Activated T-helper 1 cell treated with anti-CD3 and anti-CD28 coated beads, Interleukin-12 subunit alpha, Interleukin-12 subunit beta, Interleukin-2, Interleukin-4 antibody, amounts not matched to agents 30 ng/mL and 10 ng/mL and 1 ng/mL, durations not matched to agents 14 hours and 24 hours and 36 hours (primary cell): Measurements from ENCODE around the gene TECR. TPM values are rescaled to one million over a fixed set of nuclear protein-coding genes. Genes with fewer than 3 reads are reported as not detected.
"Not testable (repeated sequence)": the region's sequence is repeated elsewhere in the genome, so short reads cannot be mapped to it uniquely, and the experiment has no call there.

ENCODE experiments used
- DNase-seq: peaks from one replicate; pipeline ENCODE4 v3.0.0; 2021; ENCODE audit warnings: low spot score
- H3K27ac Mint-ChIP-seq: one replicate; pipeline ENCODE4 v1.8.0; 2021; ENCODE audit warnings: mild to moderate bottlenecking, mixed read lengths
- H3K27me3 Mint-ChIP-seq: one replicate; pipeline ENCODE4 v1.8.0; 2022; ENCODE audit warnings: mild to moderate bottlenecking, moderate library complexity, mixed read lengths; ENCODE audit not compliant: insufficient read depth
- H3K36me3 Mint-ChIP-seq: one replicate; pipeline ENCODE4 v1.8.0; 2021; ENCODE audit warnings: low read depth, mixed read lengths
- H3K4me1 Mint-ChIP-seq: one replicate; pipeline ENCODE4 v1.8.0; 2021; ENCODE audit warnings: low read depth, mixed read lengths
- H3K4me3 Mint-ChIP-seq: one replicate; pipeline ENCODE4 v1.8.0; 2021; ENCODE audit warnings: mild to moderate bottlenecking, moderate library complexity, mixed read lengths
- H3K9me3 Mint-ChIP-seq: one replicate; pipeline ENCODE4 v1.8.0; 2021; ENCODE audit warnings: mixed read lengths
- intact Hi-C: fragments of 100-400 bp; cut with micrococcal nuclease; formaldehyde crosslinking; loops from one replicate; pipeline ENCODE4 v1.15.1; 2024
- total RNA-seq: library from RNA; stranded (reverse); gene quantifications from 2 replicates; pipeline ENCODE4 v1.2.3, GENCODE V29; 2022

TECR gene
- total RNA-seq, 1 donor from 2014 or later: 120 TPM

GRCh38 chr19:14530005-14530348 is 583 bp downstream of the TECR start:
- no peak for DNase-seq
- no peaks in the 10 kb centered on the region for H3K9me3 Mint-ChIP-seq

GRCh38 chr19:14530506-14530905 is 1.1 kb downstream of the TECR start:
- H3K27me3 Mint-ChIP-seq: no peaks in the 10 kb centered on the region
- no peaks in the 10 kb centered on the region for H3K9me3 Mint-ChIP-seq
- H3K4me1 Mint-ChIP-seq: peaks cover 13% of the 10 kb centered on the region
- no peak overlapping the region for H3K27ac Mint-ChIP-seq
- intact Hi-C loops: no loop called here
- H3K36me3 Mint-ChIP-seq: peaks cover 8% of the 10 kb centered on the region
- H3K4me3 Mint-ChIP-seq: peak overlapping the region; percentile 49
- DNase-seq: no peak

More at GRCh38 chr19:14530005-14530348, 583 bp downstream of the TECR start:
- no peaks in the 10 kb centered on the region for H3K27me3 Mint-ChIP-seq
- H3K4me3 Mint-ChIP-seq: peak overlapping the region; percentile 96
- peak overlapping the region; percentile 97 for H3K27ac Mint-ChIP-seq
- peaks cover 13% of the 10 kb centered on the region for H3K4me1 Mint-ChIP-seq
- intact Hi-C loops: no loop called here
- peaks cover 8% of the 10 kb centered on the region for H3K36me3 Mint-ChIP-seq

GRCh38 chr19:14533450-14533849 is 4.1 kb downstream of the TECR start:
- Mint-ChIP-seq H3K4me3 (no peak overlapping the region), H3K36me3 (peaks cover 6% of the 10 kb centered on the region), H3K4me1 (peaks cover 13% of the 10 kb centered on the region), H3K27me3 (no peaks in the 10 kb centered on the region), H3K27ac (no peak overlapping the region), H3K9me3 (no peaks in the 10 kb centered on the region)
- no peak for DNase-seq
- intact Hi-C loops: no loop called here

- no peak overlapping the region for H3K27ac Mint-ChIP-seq
- no peak overlapping the region for H3K4me3 Mint-ChIP-seq
- peaks cover 4% of the 10 kb centered on the region for H3K36me3 Mint-ChIP-seq
- no peaks in the 10 kb centered on the region for H3K27me3 Mint-ChIP-seq
- intact Hi-C loops: no loop called here
- no peaks in the 10 kb centered on the region for H3K4me1 Mint-ChIP-seq
- no peak for DNase-seq
- no peaks in the 10 kb centered on the region for H3K9me3 Mint-ChIP-seq
These were observed 7.7 kb downstream of the TECR start for GRCh38 chr19:14536926-14537692.

GRCh38 chr19:14540741-14541525 is 11.5 kb downstream of the TECR start:
- no peaks in the 10 kb centered on the region for H3K4me1 Mint-ChIP-seq
- no peak for DNase-seq
- no peak overlapping the region for H3K4me3 Mint-ChIP-seq
- H3K36me3 Mint-ChIP-seq: no peaks in the 10 kb centered on the region
- H3K27me3 Mint-ChIP-seq: no peaks in the 10 kb centered on the region
- no peak overlapping the region for H3K27ac Mint-ChIP-seq
- no peaks in the 10 kb centered on the region for H3K9me3 Mint-ChIP-seq
- intact Hi-C loops: no loop called here

GRCh38 chr19:14541979-14542378 is 12.6 kb downstream of the TECR start:
- intact Hi-C loops: not testable (repeated sequence)

GRCh38 chr19:14542711-14543328 is 13.4 kb downstream of the TECR start:
- Mint-ChIP-seq H3K27me3 (no peaks in the 10 kb centered on the region), H3K27ac (no peak overlapping the region), H3K36me3 (no peaks in the 10 kb centered on the region), H3K4me1 (no peaks in the 10 kb centered on the region), H3K9me3 (no peaks in the 10 kb centered on the region), H3K4me3 (no peak overlapping the region)
- intact Hi-C loops: no loop called here
- no peak for DNase-seq

More at GRCh38 chr19:14541979-14542378, 12.6 kb downstream of the TECR start:
- H3K4me1 Mint-ChIP-seq, H3K9me3 Mint-ChIP-seq, H3K27me3 Mint-ChIP-seq, H3K4me3 Mint-ChIP-seq, H3K36me3 Mint-ChIP-seq, H3K27ac Mint-ChIP-seq, DNase-seq: not testable (repeated sequence)

- no peak for DNase-seq
- Mint-ChIP-seq H3K36me3 (peaks cover 3% of the 10 kb centered on the region), H3K27ac (no peak overlapping the region), H3K27me3 (no peaks in the 10 kb centered on the region), H3K4me3 (no peak overlapping the region), H3K9me3 (no peaks in the 10 kb centered on the region), H3K4me1 (no peaks in the 10 kb centered on the region)
- intact Hi-C loops: no loop called here
These were observed 14.7 kb downstream of the TECR start for GRCh38 chr19:14544047-14544446.

- H3K9me3 Mint-ChIP-seq: no peaks in the 10 kb centered on the region
- no peak overlapping the region for H3K27ac Mint-ChIP-seq
- intact Hi-C loops: no loop called here
These were observed 15.8 kb downstream of the TECR start for GRCh38 chr19:14544977-14545715.

GRCh38 chr19:14545716-14546082 is 16.3 kb downstream of the TECR start:
- H3K27me3 Mint-ChIP-seq: no peaks in the 10 kb centered on the region
- H3K36me3 Mint-ChIP-seq: peaks cover 6% of the 10 kb centered on the region
- H3K27ac Mint-ChIP-seq: no peak overlapping the region
- no peak overlapping the region for H3K4me3 Mint-ChIP-seq
- DNase-seq: no peak
- H3K9me3 Mint-ChIP-seq: no peaks in the 10 kb centered on the region
- intact Hi-C loops: no loop called here
- peaks cover 6% of the 10 kb centered on the region for H3K4me1 Mint-ChIP-seq

More at GRCh38 chr19:14544977-14545715, 15.8 kb downstream of the TECR start:
- no peaks in the 10 kb centered on the region for H3K27me3 Mint-ChIP-seq
- H3K36me3 Mint-ChIP-seq: peaks cover 6% of the 10 kb centered on the region
- peaks cover 5% of the 10 kb centered on the region for H3K4me1 Mint-ChIP-seq
- H3K4me3 Mint-ChIP-seq: no peak overlapping the region
- no peak for DNase-seq

- peaks cover 6% of the 10 kb centered on the region for H3K36me3 Mint-ChIP-seq
- H3K9me3 Mint-ChIP-seq: no peaks in the 10 kb centered on the region
- no peak overlapping the region for H3K4me3 Mint-ChIP-seq
- H3K27ac Mint-ChIP-seq: peak overlapping the region; percentile 14
- no peaks in the 10 kb centered on the region for H3K27me3 Mint-ChIP-seq
- no peak for DNase-seq
- intact Hi-C loops: loop anchor here (2.0 kb wide), 1 partner anchor 21 kb away; the partner anchor contains the start of gene TECR
- peaks cover 6% of the 10 kb centered on the region for H3K4me1 Mint-ChIP-seq
These were observed 20.9 kb downstream of the TECR start for GRCh38 chr19:14550201-14550754.
